HEK293 (cell line): ENCODE data around the gene MRPL43.

Experiments used
- CTCF ChIA-PET: fragments of 350-600 bp; formaldehyde crosslinking; extraction: SDS; loops from one replicate; lab custom pipeline; 2021; ENCODE audit warnings: antibody characterized with exemption; lab: Yijun Ruan, JAX
- POLR2A ChIA-PET: fragments of 300-600 bp; formaldehyde crosslinking; extraction: SDS; loops from one replicate; lab custom pipeline; 2020; ENCODE audit warnings: antibody characterized with exemption, inconsistent platforms; lab: Yijun Ruan, JAX
- H3K27ac ChIP-seq: fragments of 200-500 bp; sonication (Bioruptor generic); 2 replicates; pipeline ENCODE4 v1.5.1; 2014; ENCODE audit warnings: low read depth, low read length, control low read depth, inconsistent platforms; ENCODE audit errors: extremely low read depth
- H3K36me3 ChIP-seq, 2 experiments: fragments of 200-500 bp in 1 of 2; sonication (Bioruptor generic) in 1 of 2; 1 replicate in 1 of 2; 2 replicates in 1 of 2; pipeline ENCODE4 v1.5.1; 2014 to 2017; ENCODE audit warnings: inconsistent platforms in 2 of 2, low read length in 2 of 2; ENCODE audit not compliant: control insufficient read depth in 2 of 2, insufficient read depth in 1 of 2
- H3K4me1 ChIP-seq: fragments of 200-500 bp; sonication (Bioruptor generic); 2 replicates; pipeline ENCODE4 v1.5.1; 2014; ENCODE audit warnings: mild to moderate bottlenecking, low read length, inconsistent platforms; ENCODE audit not compliant: control insufficient read depth, insufficient read depth
- H3K4me3 ChIP-seq: 2 replicates; pipeline ENCODE4 v1.5.1; 2011; ENCODE audit warnings: low read depth, mild to moderate bottlenecking, control low read depth, low read length, moderate library complexity
- H3K9me3 ChIP-seq: fragments of 200-500 bp; sonication (Bioruptor generic); 2 replicates; pipeline ENCODE4 v1.5.1; 2014; ENCODE audit warnings: low read depth, low read length, inconsistent platforms; ENCODE audit not compliant: control insufficient read depth, insufficient read depth
- BCL11A ChIP-seq: fragments of 450-650 bp; formaldehyde crosslinking; IDR thresholded peaks from 2 replicates; pipeline ENCODE4 v1.5.1; 2016; ENCODE audit warnings: low read depth, missing biosample characterization, missing genetic modification characterization
- BCL11B ChIP-seq: fragments of 450-650 bp; formaldehyde crosslinking; IDR thresholded peaks from 2 replicates; pipeline ENCODE4 v1.5.1; 2016; ENCODE audit warnings: low read depth, missing biosample characterization, missing genetic modification characterization
- EGR2 ChIP-seq: fragments of 450-650 bp; formaldehyde crosslinking; IDR thresholded peaks from 2 replicates; pipeline ENCODE4 v1.5.1; 2016; ENCODE audit warnings: low read depth, missing biosample characterization, missing genetic modification characterization
- GLIS2 ChIP-seq: fragments of 450-650 bp; formaldehyde crosslinking; IDR thresholded peaks from 2 replicates; pipeline ENCODE4 v1.5.1; 2016; ENCODE audit warnings: missing biosample characterization, missing genetic modification characterization
- SP3 ChIP-seq: fragments of 450-650 bp; formaldehyde crosslinking; IDR thresholded peaks from 2 replicates; pipeline ENCODE4 v1.5.1; 2016; ENCODE audit warnings: missing biosample characterization, missing genetic modification characterization
- YY1 ChIP-seq: fragments of 450-650 bp; formaldehyde crosslinking; IDR thresholded peaks from 2 replicates; pipeline ENCODE4 v1.5.1; 2018; ENCODE audit warnings: missing biosample characterization, missing genetic modification characterization
- ZBTB1 ChIP-seq: fragments of 450-650 bp; formaldehyde crosslinking; IDR thresholded peaks from 2 replicates; pipeline ENCODE4 v1.5.1; 2016; ENCODE audit warnings: missing biosample characterization, missing genetic modification characterization
- ZBTB17 ChIP-seq: fragments of 450-650 bp; formaldehyde crosslinking; IDR thresholded peaks from 2 replicates; pipeline ENCODE4 v1.5.1; 2016; ENCODE audit warnings: missing biosample characterization, missing genetic modification characterization
- ZBTB8A ChIP-seq: fragments of 450-650 bp; formaldehyde crosslinking; IDR thresholded peaks from 2 replicates; pipeline ENCODE4 v1.5.1; 2016; ENCODE audit warnings: missing biosample characterization, missing genetic modification characterization
- ZFHX2 ChIP-seq: fragments of 450-650 bp; formaldehyde crosslinking; conservative IDR thresholded peaks from 2 replicates; pipeline ENCODE4 v1.5.1; 2016; ENCODE audit warnings: missing biosample characterization, missing genetic modification characterization
- ZNF19 ChIP-seq: fragments of 450-650 bp; formaldehyde crosslinking; IDR thresholded peaks from 2 replicates; pipeline ENCODE4; 2016; ENCODE audit warnings: missing biosample characterization, missing genetic modification characterization, low read depth
- ZNF223 ChIP-seq: fragments of 450-650 bp; formaldehyde crosslinking; IDR thresholded peaks from 2 replicates; pipeline ENCODE4 v1.5.1; 2016; ENCODE audit warnings: missing biosample characterization, missing genetic modification characterization
- ZNF23 ChIP-seq: fragments of 450-650 bp; formaldehyde crosslinking; IDR thresholded peaks from 2 replicates; pipeline ENCODE4 v1.5.1; 2016; ENCODE audit warnings: missing biosample characterization, missing genetic modification characterization, borderline replicate concordance
- ZNF292 ChIP-seq: fragments of 450-650 bp; formaldehyde crosslinking; IDR thresholded peaks from 2 replicates; pipeline ENCODE4 v1.5.1; 2016; ENCODE audit warnings: low read depth, missing biosample characterization, missing genetic modification characterization, borderline replicate concordance
- ZNF350 ChIP-seq: fragments of 450-650 bp; formaldehyde crosslinking; IDR thresholded peaks from 2 replicates; pipeline ENCODE4 v1.5.0; 2017; ENCODE audit warnings: missing biosample characterization, mild to moderate bottlenecking, missing genetic modification characterization
- ZNF416 ChIP-seq: fragments of 450-650 bp; formaldehyde crosslinking; IDR thresholded peaks from 2 replicates; pipeline ENCODE4 v1.5.1; 2016; ENCODE audit warnings: missing biosample characterization, missing genetic modification characterization
- ZNF473 ChIP-seq: fragments of 450-650 bp; formaldehyde crosslinking; IDR thresholded peaks from 2 replicates; pipeline ENCODE4 v1.5.1; 2017; ENCODE audit warnings: missing biosample characterization, missing genetic modification characterization
- ZNF521 ChIP-seq: fragments of 450-650 bp; formaldehyde crosslinking; IDR thresholded peaks from 2 replicates; pipeline ENCODE4 v1.5.1; 2017; ENCODE audit warnings: missing biosample characterization, mild to moderate bottlenecking, missing genetic modification characterization
- ZNF529 ChIP-seq: fragments of 450-650 bp; formaldehyde crosslinking; IDR thresholded peaks from 2 replicates; pipeline ENCODE4 v1.5.1; 2017; ENCODE audit warnings: missing genetic modification characterization, missing biosample characterization; ENCODE audit not compliant: insufficient replicate concordance
- ZNF555 ChIP-seq: fragments of 450-650 bp; formaldehyde crosslinking; conservative IDR thresholded peaks from 2 replicates; pipeline ENCODE4 v1.5.1; 2017; ENCODE audit warnings: missing biosample characterization, mild to moderate bottlenecking, missing genetic modification characterization, inconsistent platforms
- ZNF561 ChIP-seq: fragments of 450-650 bp; IDR thresholded peaks from 2 replicates; pipeline ENCODE4 v1.5.1; 2018; ENCODE audit warnings: missing biosample characterization, missing genetic modification characterization, borderline replicate concordance
- ZNF600 ChIP-seq: fragments of 450-650 bp; formaldehyde crosslinking; IDR thresholded peaks from 2 replicates; pipeline ENCODE4 v1.5.1; 2016; ENCODE audit warnings: missing biosample characterization, missing genetic modification characterization
- ZNF621 ChIP-seq: fragments of 450-650 bp; formaldehyde crosslinking; IDR thresholded peaks from 2 replicates; pipeline ENCODE4 v1.5.1; 2017; ENCODE audit warnings: missing biosample characterization, missing genetic modification characterization
- ZNF768 ChIP-seq: fragments of 450-650 bp; formaldehyde crosslinking; IDR thresholded peaks from 2 replicates; pipeline ENCODE4 v1.5.1; 2018; ENCODE audit warnings: missing biosample characterization, mild to moderate bottlenecking, missing genetic modification characterization
- ZSCAN16 ChIP-seq: fragments of 450-650 bp; formaldehyde crosslinking; IDR thresholded peaks from 2 replicates; pipeline ENCODE4 v1.5.1; 2016; ENCODE audit warnings: missing biosample characterization, missing genetic modification characterization
- TF ChIP-seq, protein P1 (sequence below): fragments of 450-650 bp; formaldehyde crosslinking; IDR thresholded peaks from 2 replicates; pipeline ENCODE4 v1.5.1; 2016; ENCODE audit warnings: missing biosample characterization, missing genetic modification characterization
- TF ChIP-seq, protein P2 (sequence below): fragments of 450-650 bp; formaldehyde crosslinking; IDR thresholded peaks from 2 replicates; pipeline ENCODE4 v1.5.1; 2016; ENCODE audit warnings: missing biosample characterization, missing genetic modification characterization
- TF ChIP-seq, protein P3 (sequence below): fragments of 450-650 bp; formaldehyde crosslinking; IDR thresholded peaks from 2 replicates; pipeline ENCODE4 v1.5.1; 2016; ENCODE audit warnings: missing biosample characterization, missing genetic modification characterization, borderline replicate concordance

The MRPL43 gene

DNA sequence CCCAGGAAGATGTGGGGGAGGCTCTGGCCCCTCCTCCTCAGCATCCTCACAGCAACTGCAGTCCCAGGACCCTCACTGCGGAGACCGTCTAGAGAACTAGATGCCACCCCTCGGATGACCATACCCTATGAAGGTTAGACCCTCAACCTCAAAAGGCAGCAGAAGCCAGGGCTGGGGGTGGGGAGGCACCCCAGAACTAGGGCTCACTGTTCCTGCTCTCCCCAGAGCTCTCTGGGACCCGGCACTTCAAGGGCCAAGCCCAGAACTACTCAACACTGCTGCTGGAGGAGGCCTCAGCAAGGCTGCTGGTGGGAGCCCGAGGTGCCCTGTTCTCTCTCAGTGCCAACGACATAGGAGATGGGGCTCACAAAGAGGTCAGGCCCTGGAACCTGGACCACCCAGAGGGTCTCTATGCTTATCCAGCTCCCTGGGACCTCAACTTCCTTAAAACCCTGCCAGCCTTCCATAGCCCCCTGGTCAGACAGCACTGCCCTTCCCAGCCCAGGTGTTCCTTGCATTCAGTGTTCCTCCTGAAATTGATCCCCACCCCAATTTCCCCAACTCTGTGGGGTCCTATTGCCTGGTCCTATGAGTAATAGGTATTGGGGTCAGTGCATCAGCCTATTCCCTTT lies 14.3 kb downstream of the MRPL43 start:
- Histone ChIP-seq H3K4me3 (no peak overlapping the region), H3K36me3 (peaks cover 4 to 7% of the 10 kb centered on the region in 2 experiments; a peak in 2 of 3 replicates), H3K9me3 (no peaks in the 10 kb centered on the region), H3K4me1 (no peaks in the 10 kb centered on the region), H3K27ac (no peak overlapping the region)
- CTCF ChIA-PET, result interaction anchor here (0.6 to 1.7 kb wide), 4 partner anchors 11 to 46 kb away, joined by 3 to 4 read pairs (median 4); no protein-coding TSS in a partner anchor
- POLR2A ChIA-PET, result interaction anchor here (1.1 kb wide), 1 partner anchor 24 kb away, joined by 4 read pairs; no protein-coding TSS in a partner anchor
- TF ChIP-seq BCL11A (tag by site-specific recombination), result no peak
- TF ChIP-seq ZNF621 (tag by site-specific recombination), result no peak
- no peak for TF ChIP-seq SP3
- no peak for TF ChIP-seq ZBTB17 (tag by site-specific recombination)
- TF ChIP-seq ZNF19, result no peak
- TF ChIP-seq ZNF768 (tag by site-specific recombination), result no peak
- TF ChIP-seq ZNF473 (tag by site-specific recombination), result no peak
- TF ChIP-seq ZNF350 (tag by site-specific recombination), result no peak
- TF ChIP-seq ZNF416 (tag by site-specific recombination), result no peak
- TF ChIP-seq ZBTB8A, result no peak
- no peak for TF ChIP-seq ZNF521
- no peak for TF ChIP-seq ZNF292 (tag by site-specific recombination)
- no peak for TF ChIP-seq ZNF561 (tag by site-specific recombination)
- TF ChIP-seq YY1 (tag by site-specific recombination), result no peak
- TF ChIP-seq ZBTB1, result no peak
- no peak for TF ChIP-seq ZNF223 (tag by site-specific recombination)
- no peak for TF ChIP-seq ZSCAN16 (tag by site-specific recombination)
- no peak for TF ChIP-seq ZNF529 (tag by site-specific recombination)
- TF ChIP-seq, protein P1, sequence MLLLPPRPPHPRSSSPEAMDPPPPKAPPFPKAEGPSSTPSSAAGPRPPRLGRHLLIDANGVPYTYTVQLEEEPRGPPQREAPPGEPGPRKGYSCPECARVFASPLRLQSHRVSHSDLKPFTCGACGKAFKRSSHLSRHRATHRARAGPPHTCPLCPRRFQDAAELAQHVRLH (tag by site-specific recombination), result no peak
- TF ChIP-seq ZFHX2 (tag by site-specific recombination), result no peak
- TF ChIP-seq, all 188 proteins: peak for 0

DNA sequence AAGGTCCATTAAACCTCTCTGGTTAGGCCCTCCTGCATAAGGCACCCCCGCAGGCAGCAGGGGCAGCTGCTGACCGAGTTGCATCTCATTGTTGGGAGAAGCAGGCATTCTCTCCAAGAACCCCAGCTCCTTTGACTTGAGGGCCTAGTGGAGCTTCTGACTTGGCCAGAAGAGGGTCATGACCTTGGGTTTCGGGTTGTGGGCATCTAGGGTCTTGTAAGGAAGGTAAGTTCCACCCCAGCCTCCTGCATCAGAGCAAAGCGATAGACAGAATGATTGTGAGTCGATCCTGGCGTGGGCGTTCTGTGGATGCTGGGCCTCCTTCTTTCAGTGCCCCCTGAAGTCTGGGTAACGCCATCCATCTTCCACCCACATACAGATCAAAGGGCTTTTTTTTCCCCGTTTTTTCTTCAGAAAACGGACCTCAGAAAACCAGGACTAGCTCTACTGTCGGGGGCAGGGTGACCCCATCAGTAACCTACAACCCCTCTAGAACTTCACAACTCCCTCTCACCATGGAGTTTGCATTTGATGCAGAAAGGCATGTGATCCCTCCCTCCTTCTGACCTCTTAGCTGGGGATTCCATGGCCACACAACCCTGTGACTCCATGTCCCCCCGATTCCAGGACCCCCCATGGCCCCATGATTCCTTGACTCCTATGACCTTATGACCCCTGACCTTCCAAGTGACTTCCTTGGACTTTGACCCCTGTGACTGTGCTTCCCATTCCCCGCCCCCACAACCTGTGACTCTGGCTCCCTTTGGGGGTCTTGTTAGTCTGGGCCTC lies 15.0 kb downstream of the MRPL43 start:
- CTCF ChIA-PET, result interaction anchor here (0.5 to 1.7 kb wide), 4 partner anchors 25 to 69 kb away, joined by 3 to 5 read pairs (median 4); no protein-coding TSS in a partner anchor
- H3K36me3 ChIP-seq, result peaks cover 2 to 4% of the 10 kb centered on the region in 2 experiments; a peak in 2 of 3 replicates
- POLR2A ChIA-PET, result interaction anchor here (0.6 to 1.1 kb wide), 3 partner anchors 15 to 1317 kb away, joined by 3 to 4 read pairs (median 3); partner anchors contain the start of genes MRPL43 and TWNK
- H3K4me3 ChIP-seq, result no peak overlapping the region
- H3K27ac ChIP-seq, result no peak overlapping the region
- H3K4me1 ChIP-seq, result no peaks in the 10 kb centered on the region
- H3K9me3 ChIP-seq, result no peaks in the 10 kb centered on the region
- TF ChIP-seq, protein P2, sequence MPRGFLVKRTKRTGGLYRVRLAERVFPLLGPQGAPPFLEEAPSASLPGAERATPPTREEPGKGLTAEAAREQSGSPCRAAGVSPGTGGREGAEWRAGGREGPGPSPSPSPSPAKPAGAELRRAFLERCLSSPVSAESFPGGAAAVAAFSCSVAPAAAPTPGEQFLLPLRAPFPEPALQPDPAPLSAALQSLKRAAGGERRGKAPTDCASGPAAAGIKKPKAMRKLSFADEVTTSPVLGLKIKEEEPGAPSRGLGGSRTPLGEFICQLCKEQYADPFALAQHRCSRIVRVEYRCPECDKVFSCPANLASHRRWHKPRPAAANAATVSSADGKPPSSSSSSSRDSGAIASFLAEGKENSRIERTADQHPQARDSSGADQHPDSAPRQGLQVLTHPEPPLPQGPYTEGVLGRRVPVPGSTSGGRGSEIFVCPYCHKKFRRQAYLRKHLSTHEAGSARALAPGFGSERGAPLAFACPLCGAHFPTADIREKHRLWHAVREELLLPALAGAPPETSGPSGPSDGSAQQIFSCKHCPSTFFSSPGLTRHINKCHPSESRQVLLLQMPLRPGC (tag by site-specific recombination), result no peak
- TF ChIP-seq GLIS2 (tag by site-specific recombination), result peak; percentile 19; the same call in 1 of the 2 replicates
- TF ChIP-seq BCL11A (tag by site-specific recombination), result peak; percentile 72; the same call in 1 of the 2 replicates
- TF ChIP-seq, protein P3, sequence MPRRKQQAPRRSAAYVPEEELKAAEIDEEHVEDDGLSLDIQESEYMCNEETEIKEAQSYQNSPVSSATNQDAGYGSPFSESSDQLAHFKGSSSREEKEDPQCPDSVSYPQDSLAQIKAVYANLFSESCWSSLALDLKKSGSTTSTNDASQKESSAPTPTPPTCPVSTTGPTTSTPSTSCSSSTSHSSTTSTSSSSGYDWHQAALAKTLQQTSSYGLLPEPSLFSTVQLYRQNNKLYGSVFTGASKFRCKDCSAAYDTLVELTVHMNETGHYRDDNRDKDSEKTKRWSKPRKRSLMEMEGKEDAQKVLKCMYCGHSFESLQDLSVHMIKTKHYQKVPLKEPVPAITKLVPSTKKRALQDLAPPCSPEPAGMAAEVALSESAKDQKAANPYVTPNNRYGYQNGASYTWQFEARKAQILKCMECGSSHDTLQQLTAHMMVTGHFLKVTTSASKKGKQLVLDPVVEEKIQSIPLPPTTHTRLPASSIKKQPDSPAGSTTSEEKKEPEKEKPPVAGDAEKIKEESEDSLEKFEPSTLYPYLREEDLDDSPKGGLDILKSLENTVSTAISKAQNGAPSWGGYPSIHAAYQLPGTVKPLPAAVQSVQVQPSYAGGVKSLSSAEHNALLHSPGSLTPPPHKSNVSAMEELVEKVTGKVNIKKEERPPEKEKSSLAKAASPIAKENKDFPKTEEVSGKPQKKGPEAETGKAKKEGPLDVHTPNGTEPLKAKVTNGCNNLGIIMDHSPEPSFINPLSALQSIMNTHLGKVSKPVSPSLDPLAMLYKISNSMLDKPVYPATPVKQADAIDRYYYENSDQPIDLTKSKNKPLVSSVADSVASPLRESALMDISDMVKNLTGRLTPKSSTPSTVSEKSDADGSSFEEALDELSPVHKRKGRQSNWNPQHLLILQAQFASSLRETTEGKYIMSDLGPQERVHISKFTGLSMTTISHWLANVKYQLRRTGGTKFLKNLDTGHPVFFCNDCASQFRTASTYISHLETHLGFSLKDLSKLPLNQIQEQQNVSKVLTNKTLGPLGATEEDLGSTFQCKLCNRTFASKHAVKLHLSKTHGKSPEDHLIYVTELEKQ (tag by site-specific recombination), result no peak
- peak; percentile 68 for TF ChIP-seq ZFHX2 (tag by site-specific recombination)
- no peak for TF ChIP-seq ZNF600
- peak; percentile 54; the same call in 1 of the 2 replicates for TF ChIP-seq EGR2 (tag by site-specific recombination)
- TF ChIP-seq BCL11B (tag by site-specific recombination), result peak; percentile 83; the same call in 1 of the 2 replicates
- no peak for TF ChIP-seq ZNF555 (tag by site-specific recombination)
- TF ChIP-seq ZNF23 (tag by site-specific recombination), result no peak
